Endothelial cell of umbilical vein (primary cell): ENCODE data around the gene CHP1. TPM values are rescaled to one million over a fixed set of nuclear protein-coding genes. Genes with fewer than 3 reads are reported as not detected.

Experiments used
- BruUV-seq: library from RNA; stranded (reverse); fragments of 400-500 nt; replicated peaks from 2 replicates; lab custom pipeline; 2021; lab: Mats Ljungman, UMichigan
- CTCF ChIA-PET: fragments of 300-600, 350-600 bp; sonication (Branson Sonifier 250); formaldehyde crosslinking; loops from one replicate; lab custom pipeline; 2021; ENCODE audit warnings: antibody characterized with exemption, inconsistent platforms; lab: Charles Lee
- POLR2A ChIA-PET: fragments of 300-600, 350-600 bp; sonication (Branson Sonifier 250); formaldehyde crosslinking; loops from one replicate; lab custom pipeline; 2021; ENCODE audit warnings: antibody characterized with exemption, inconsistent platforms; lab: Charles Lee
- DNase-seq: peaks from one replicate; pipeline ENCODE4 v3.0.0-alpha.2; 2011; ENCODE audit warnings: low read depth, low spot score
- FAIRE-seq: peaks from 2 replicates; lab custom pipeline; 2011; peaks lifted over from hg19 to GRCh38; lab: Jason Lieb, UNC
- H2AFZ ChIP-seq: 2 replicates; pipeline ENCODE4 v1.6.0; 2012; ENCODE audit warnings: low read depth, low read length, control low read depth, inconsistent platforms
- H3K27ac ChIP-seq: 2 replicates; pipeline ENCODE4 v1.5.1; 2011; ENCODE audit warnings: low read depth, mild to moderate bottlenecking, control low read depth, low read length, moderate library complexity; ENCODE audit not compliant: insufficient read depth
- H3K27me3 ChIP-seq, 2 experiments: 2 replicates each; pipeline versions ENCODE4 v1.6.0 to v1.6.1; 2011; ENCODE audit warnings: low read length in 2 of 2, mixed read lengths in 1 of 2; ENCODE audit not compliant: control insufficient read depth in 2 of 2, insufficient read depth in 2 of 2
- H3K36me3 ChIP-seq, 2 experiments: 2 replicates in 1 of 2; 3 replicates in 1 of 2; pipeline ENCODE4 v1.5.1; 2011; ENCODE audit warnings: low read length in 2 of 2, mild to moderate bottlenecking in 1 of 2, moderate library complexity in 1 of 2; ENCODE audit not compliant: control insufficient read depth in 2 of 2, insufficient read depth in 2 of 2; ENCODE audit errors: extremely low read depth in 1 of 2
- H3K4me1 ChIP-seq: 3 replicates; pipeline ENCODE4 v1.5.1; 2011; ENCODE audit warnings: mild to moderate bottlenecking, low read length; ENCODE audit not compliant: control insufficient read depth, insufficient read depth; ENCODE audit errors: extremely low read depth
- H3K4me2 ChIP-seq: 2 replicates; pipeline ENCODE4 v1.6.1; 2011; ENCODE audit warnings: low read length, control low read depth, mixed read lengths; ENCODE audit not compliant: insufficient read depth
- H3K4me3 ChIP-seq, 3 experiments: fragments of 200-600 bp in 1 of 3; sonication (generic), shearing (Covaris generic) in 1 of 3; replicated peaks in 1 of 3; 2 replicates each; pipeline ENCODE4 v1.5.1; 2011 to 2016; ENCODE audit warnings: control low read depth in 3 of 3, low read length in 3 of 3, mild to moderate bottlenecking in 2 of 3, inconsistent platforms in 1 of 3, low read depth in 1 of 3, moderate library complexity in 1 of 3; ENCODE audit not compliant: insufficient read depth in 1 of 3
- H3K79me2 ChIP-seq: 2 replicates; pipeline ENCODE4 v1.6.0; 2012; ENCODE audit warnings: low read length, inconsistent platforms; ENCODE audit not compliant: control insufficient read depth, insufficient read depth
- H3K9ac ChIP-seq: replicated peaks from 2 replicates; pipeline ENCODE3; 2011; ENCODE audit warnings: low read length, control low read depth; ENCODE audit not compliant: insufficient read depth; ENCODE audit errors: extremely low read depth
- H3K9me1 ChIP-seq: replicated peaks from 3 replicates; pipeline ENCODE4 v1.6.0; 2011; ENCODE audit warnings: mild to moderate bottlenecking, low read length; ENCODE audit not compliant: control insufficient read depth, insufficient read depth; ENCODE audit errors: extremely low read depth
- H3K9me3 ChIP-seq: replicated peaks from 2 replicates; pipeline ENCODE4 v1.5.1; 2012; ENCODE audit warnings: low read length, inconsistent platforms; ENCODE audit not compliant: control insufficient read depth, insufficient read depth
- H4K20me1 ChIP-seq: replicated peaks from 2 replicates; pipeline ENCODE3; 2011; ENCODE audit warnings: mild to moderate bottlenecking, low read length; ENCODE audit not compliant: control insufficient read depth, insufficient read depth; ENCODE audit errors: extremely low read depth
- CTCF ChIP-seq, 2 donors: IDR thresholded peaks; 1 replicate in 1 of 2; 2 replicates in 1 of 2; pipeline ENCODE4 v1.5.1; 2011; ENCODE audit warnings: low read length in 2 of 2, mild to moderate bottlenecking in 2 of 2, moderate library complexity in 2 of 2, control low read depth in 1 of 2, inconsistent platforms in 1 of 2, low read depth in 1 of 2; ENCODE audit not compliant: insufficient read depth in 1 of 2; ENCODE audit errors: extremely low read depth in 1 of 2
- EZH2 ChIP-seq: IDR thresholded peaks from 2 replicates; pipeline ENCODE4 v1.6.1; 2012; ENCODE audit warnings: borderline replicate concordance, low read depth, mild to moderate bottlenecking, moderate library complexity, low read length, inconsistent platforms; ENCODE audit not compliant: severe bottlenecking
- FOS ChIP-seq: IDR thresholded peaks from 2 replicates; pipeline ENCODE4 v1.6.1; 2011; ENCODE audit warnings: mild to moderate bottlenecking, low read length, moderate library complexity, borderline replicate concordance; ENCODE audit not compliant: insufficient read depth
- GATA2 ChIP-seq: IDR thresholded peaks from 2 replicates; pipeline ENCODE4 v1.7.0; 2011; ENCODE audit warnings: low read depth, mild to moderate bottlenecking, moderate library complexity, mixed read lengths, low read length; ENCODE audit not compliant: insufficient read length, insufficient read depth
- JUN ChIP-seq: IDR thresholded peaks from 2 replicates; pipeline ENCODE4 v1.6.1; 2011; ENCODE audit warnings: borderline replicate concordance, low read depth; ENCODE audit not compliant: insufficient read length, insufficient read depth
- MAX ChIP-seq: IDR thresholded peaks from 2 replicates; pipeline ENCODE4 v1.6.1; 2011; ENCODE audit not compliant: insufficient read depth, insufficient read length
- MYC ChIP-seq: IDR thresholded peaks from one replicate; pipeline ENCODE4 v1.6.1; 2011; ENCODE audit warnings: mild to moderate bottlenecking, low read depth, low read length
- POLR2A ChIP-seq: IDR thresholded peaks from 2 replicates; pipeline ENCODE4 v1.6.1; 2012; ENCODE audit warnings: low read depth, mild to moderate bottlenecking, control low read depth, low read length
- POLR2AphosphoS5 ChIP-seq: IDR thresholded peaks from 2 replicates; pipeline ENCODE4 v1.6.1; 2012; ENCODE audit warnings: low read depth, mild to moderate bottlenecking, control low read depth, low read length, moderate library complexity; ENCODE audit not compliant: insufficient read depth
- dilution Hi-C: fragments of 300-500 bp; cut with MboI; formaldehyde crosslinking; loops from one replicate; pipeline ENCODE4 v1.15.0; 2019; ENCODE audit warnings: low sequenced_read_pairs; ENCODE audit not compliant: extremely low pct_ligation_motif_present
- intact Hi-C: fragments of 100-400 bp; cut with micrococcal nuclease; formaldehyde crosslinking; loops from one replicate; pipeline ENCODE4 v1.10.0; 2022
- polyA plus RNA-seq, 4 experiments: library from polyadenylated mRNA; depleted of rRNA in 3 of 4; stranded (reverse) in 3 of 4; unstranded in 1 of 4; fragments of >200 nt; gene quantifications; 2 replicates each; pipeline versions ENCODE4 v1.2.1 to v1.2.3, GENCODE V29; 2011 to 2012; ENCODE audit warnings: missing spikeins in 1 of 4
- total RNA-seq: library from RNA; stranded (reverse); gene quantifications from 2 replicates; pipeline ENCODE4 v1.2.3, GENCODE V29; 2021

Gene CHP1
- total and polyA plus RNA-seq, 2 donors (not counting 3 experiments of a cell fraction or from before 2014, with no cell fraction given) = 49.1 to 96.2 TPM

GRCh38 chr15:41207687-41208448 lies 23.2 kb upstream of the CHP1 start:
- intact Hi-C loops (no loop called here), dilution Hi-C loops (no loop called here)
- H2AFZ ChIP-seq = no peak overlapping the region

GRCh38 chr15:41215708-41216107 lies 15.4 kb upstream of the CHP1 start:
- H3K36me3 ChIP-seq = no peaks in the 10 kb centered on the region
- FAIRE-seq (no peak), DNase-seq (no peak)
- no TSS peak for BruUV-seq
- H3K9me3 ChIP-seq = no peaks in the 10 kb centered on the region
- intact Hi-C loops (no loop called here), dilution Hi-C loops (no loop called here)
- H2AFZ ChIP-seq = no peak overlapping the region
- no peak overlapping the region for H3K4me3 ChIP-seq
- H3K27me3 ChIP-seq = peaks cover 17 to 19% of the 10 kb centered on the region in 2 experiments
- no peaks in the 10 kb centered on the region for H3K9me1 ChIP-seq
- no peak overlapping the region for H3K4me2 ChIP-seq
- POLR2A ChIA-PET = no interaction called here
- no peaks in the 10 kb centered on the region for H4K20me1 ChIP-seq
- H3K27ac ChIP-seq = no peak overlapping the region
- no peaks in the 10 kb centered on the region for H3K79me2 ChIP-seq
- H3K9ac ChIP-seq = no peak overlapping the region
- TF ChIP-seq POLR2A = no peak
- no peak for TF ChIP-seq JUN
- no peak for TF ChIP-seq GATA2
- no peak for TF ChIP-seq CTCF (IDR thresholded peaks at IDR 0.05; ENCODE audit: extremely low read depth in 1 of 2, insufficient read depth in 1 of 2, low read depth in 1 of 2, low read length in 2 of 2)
- TF ChIP-seq EZH2 = no peak
- no peak for TF ChIP-seq FOS
- TF ChIP-seq POLR2AphosphoS5 = no peak
- TF ChIP-seq MYC = no peak
- no peak for TF ChIP-seq MAX
- no peaks in the 10 kb centered on the region for H3K4me1 ChIP-seq
- CTCF ChIA-PET = interaction anchor here (0.9 kb wide), 1 partner anchor 144 kb away, joined by 4 read pairs; no protein-coding TSS in a partner anchor

More at GRCh38 chr15:41207687-41208448, 23.2 kb upstream of the CHP1 start:
- H3K4me1 ChIP-seq = no peaks in the 10 kb centered on the region
- POLR2A ChIA-PET = interaction anchor here (0.6 to 0.7 kb wide), 2 partner anchors 92 to 257 kb away, joined by 4 to 6 read pairs; partner anchors contain the start of gene INO80
- TF ChIP-seq POLR2AphosphoS5 = no peak
- no peaks in the 10 kb centered on the region for H3K9me3 ChIP-seq
- no peak overlapping the region for H3K9ac ChIP-seq
- no peak for DNase-seq
- FAIRE-seq = no peak
- H3K4me3 ChIP-seq = no peak overlapping the region
- CTCF ChIA-PET = interaction anchor here (0.7 to 2.1 kb wide), 3 partner anchors 11 to 23 kb away, joined by 3 to 6 read pairs (median 4); no protein-coding TSS in a partner anchor
- no peaks in the 10 kb centered on the region for H3K79me2 ChIP-seq
- H3K36me3 ChIP-seq = no peaks in the 10 kb centered on the region
- peaks cover 0 to 4% of the 10 kb centered on the region in 2 experiments for H3K27me3 ChIP-seq
- no peak overlapping the region for H3K4me2 ChIP-seq
- BruUV-seq = no TSS peak
- no peaks in the 10 kb centered on the region for H4K20me1 ChIP-seq
- no peak overlapping the region for H3K27ac ChIP-seq
- no peaks in the 10 kb centered on the region for H3K9me1 ChIP-seq
